Ovary (tissue), 9 donors: ENCODE measurements around the gene PAM. TPM values are rescaled to one million over a fixed set of nuclear protein-coding genes. Genes with fewer than 3 reads are reported as not detected.

Experiments used
- DNase-seq, 5 donors: peaks; one replicate each; pipeline ENCODE4 v3.0.0-alpha.2; 2019 to 2020
- H3K27ac ChIP-seq, 2 donors: fragments of 200-600 bp; one replicate each; pipeline versions ENCODE4 v1.5.1 to v1.8.0; 2019 to 2022
- H3K27me3 ChIP-seq: fragments of 200-600 bp; one replicate; pipeline ENCODE4 v1.8.0; 2022
- H3K36me3 ChIP-seq: fragments of 200-600 bp; sonication (generic); one replicate; pipeline ENCODE4 v1.5.1; 2019
- H3K4me1 ChIP-seq: one replicate; pipeline ENCODE4 v1.8.1; 2013; ENCODE audit warnings: mild to moderate bottlenecking, moderate library complexity; ENCODE audit not compliant: insufficient read depth
- H3K4me3 ChIP-seq: fragments of 200-600 bp; sonication (generic); one replicate; pipeline ENCODE4 v1.5.1; 2017
- H3K9me3 ChIP-seq, 2 donors: fragments of 200-600 bp in 1 of 2; sonication (generic) in 1 of 2; one replicate each; pipeline versions ENCODE4 v1.5.1 to v1.8.1; 2013 to 2019; ENCODE audit warnings: mild to moderate bottlenecking in 1 of 2, moderate library complexity in 1 of 2
- EP300 ChIP-seq: sonication (generic); formaldehyde crosslinking; IDR thresholded peaks from one replicate; pipeline ENCODE4 v1.6.1; 2017; ENCODE audit warnings: antibody characterized with exemption
- POLR2A ChIP-seq: fragments of 450-650 bp; IDR thresholded peaks from one replicate; pipeline ENCODE4 v1.6.1; 2017; ENCODE audit warnings: antibody characterized with exemption, mild to moderate bottlenecking, moderate library complexity
- WGBS, 3 donors: extraction: QIAGEN DNeasy Blood & Tissue Kit in 1 of 3; methylation state at CpG; one replicate each; pipeline versions ENCODE4 v1.1.5 to v1.1.7; 2013 to 2017; 5-methylcytosine and 5-hydroxymethylcytosine counted together
- intact Hi-C, 4 donors: fragments of 100-400 bp; cut with DNase I; formaldehyde crosslinking; loops; one replicate each; pipeline versions ENCODE4 v1.11.0 to v1.15.1; 2022 to 2023
- polyA plus RNA-seq, 2 donors: library from polyadenylated mRNA; stranded (reverse); fragments of 200-250 nt in 1 of 2; fragments of 350-450 nt in 1 of 2; fragmentation: Illumina TruSeq in 1 of 2; extraction: RNeasy Lipid Tissue Mini Kit (QIAGEN cat#74804) in 1 of 2; gene quantifications; one replicate each; pipeline ENCODE4 v1.2.3, GENCODE V29; 2013 to 2014
- total RNA-seq, 7 donors: library from RNA; depleted of rRNA in 2 of 7; stranded (reverse); fragments of >200 nt in 2 of 7; fragmentation: NEBNext Ultra II Directional in 3 of 7; extraction: Animal tissue kit (Norgen Biotek cat#: 25700) in 3 of 7; gene quantifications; one replicate each; pipeline versions ENCODE4 v1.1.0 to v1.2.4, GENCODE V29; 2016 to 2023
- TF ChIP-seq, protein P1 (sequence below), 3 donors: fragments of 450-650 bp in 2 of 3; fragments of 200-600 bp in 1 of 3; IDR thresholded peaks; one replicate each; pipeline versions ENCODE4 v1.5.1 to v1.8.0; 2016 to 2022; ENCODE audit warnings: antibody characterized with exemption in 3 of 3, mild to moderate bottlenecking in 1 of 3
- donor health status: DM: no; HTN: no; CAD: no; lungs with moderate emphysema.
- donor health status: DM: no; HTN: no; CAD: no.
- donor health status: Bipolar disorder and iron deficiency.
- donor health status: DM: yes; HTN: yes; CAD: no.
- donor health status: DM: no; HTN: no; CAD: no.
- donor health status: DM: yes; HTN: yes; CAD: no.

Gene PAM
- total and polyA plus RNA-seq, 9 donors: 124 to 431 (median 187) TPM

DNA sequence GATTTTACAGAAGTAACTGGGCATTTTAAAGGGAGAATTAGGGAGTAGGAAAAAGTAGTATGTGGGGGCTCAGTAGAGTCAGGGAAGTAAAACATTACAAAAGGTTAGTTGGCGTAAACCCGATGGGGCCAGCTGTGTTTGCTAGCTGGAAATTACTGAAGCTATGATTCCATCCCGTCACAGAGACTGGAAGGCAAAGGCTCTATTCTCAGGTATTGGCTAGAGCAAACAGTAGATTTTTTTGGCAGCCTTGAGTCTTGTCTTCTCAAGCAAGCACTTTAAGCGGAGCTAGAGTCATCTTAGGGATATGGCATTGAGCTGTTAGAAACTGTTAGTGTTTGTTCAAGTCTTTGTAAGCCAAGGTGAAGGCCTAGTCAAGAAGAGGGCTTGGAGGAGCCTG is 121.5 kb downstream of the PAM start:
- intact Hi-C loops: no loop called here
- DNase-seq: no peak

DNA sequence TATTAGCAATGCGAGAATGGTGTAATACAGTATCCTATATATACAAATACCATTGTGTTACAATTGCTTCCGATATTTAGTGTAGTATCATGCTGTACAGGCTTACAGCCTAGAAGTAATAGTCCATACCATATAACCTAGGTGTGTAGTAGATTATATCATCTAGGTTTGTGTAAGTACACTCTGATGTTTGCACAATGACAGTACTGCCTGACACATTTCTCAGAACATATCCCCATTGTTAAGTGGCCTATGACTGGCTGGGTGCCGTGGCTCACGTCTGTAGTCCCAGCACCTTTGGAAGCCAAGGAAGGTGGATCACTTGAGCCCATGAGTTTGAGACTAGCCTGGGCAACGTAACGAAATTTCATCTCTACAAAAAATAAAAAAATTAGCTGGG is 124.6 kb downstream of the PAM start:
- H3K27me3 ChIP-seq: no peaks in the 10 kb centered on the region
- no peak for DNase-seq
- WGBS, 3 donors: 97 to 98% (median 98%) methylated on average over 6 of the region's 6 CpGs
- H3K4me1 ChIP-seq: peaks cover 3% of the 10 kb centered on the region
- TF ChIP-seq POLR2A: no peak
- TF ChIP-seq, protein P1, sequence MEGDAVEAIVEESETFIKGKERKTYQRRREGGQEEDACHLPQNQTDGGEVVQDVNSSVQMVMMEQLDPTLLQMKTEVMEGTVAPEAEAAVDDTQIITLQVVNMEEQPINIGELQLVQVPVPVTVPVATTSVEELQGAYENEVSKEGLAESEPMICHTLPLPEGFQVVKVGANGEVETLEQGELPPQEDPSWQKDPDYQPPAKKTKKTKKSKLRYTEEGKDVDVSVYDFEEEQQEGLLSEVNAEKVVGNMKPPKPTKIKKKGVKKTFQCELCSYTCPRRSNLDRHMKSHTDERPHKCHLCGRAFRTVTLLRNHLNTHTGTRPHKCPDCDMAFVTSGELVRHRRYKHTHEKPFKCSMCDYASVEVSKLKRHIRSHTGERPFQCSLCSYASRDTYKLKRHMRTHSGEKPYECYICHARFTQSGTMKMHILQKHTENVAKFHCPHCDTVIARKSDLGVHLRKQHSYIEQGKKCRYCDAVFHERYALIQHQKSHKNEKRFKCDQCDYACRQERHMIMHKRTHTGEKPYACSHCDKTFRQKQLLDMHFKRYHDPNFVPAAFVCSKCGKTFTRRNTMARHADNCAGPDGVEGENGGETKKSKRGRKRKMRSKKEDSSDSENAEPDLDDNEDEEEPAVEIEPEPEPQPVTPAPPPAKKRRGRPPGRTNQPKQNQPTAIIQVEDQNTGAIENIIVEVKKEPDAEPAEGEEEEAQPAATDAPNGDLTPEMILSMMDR (IDR thresholded peaks at IDR 0.05): no peak
- no peak for TF ChIP-seq EP300
- no peaks in the 10 kb centered on the region for H3K9me3 ChIP-seq
- intact Hi-C loops: no loop called here
- no peak overlapping the region for H3K4me3 ChIP-seq
- H3K36me3 ChIP-seq: no peaks in the 10 kb centered on the region
- H3K27ac ChIP-seq: no peak overlapping the region

More for the DNA sequence above, 121.5 kb downstream of the PAM start:
- no peaks in the 10 kb centered on the region for H3K36me3 ChIP-seq
- no peaks in the 10 kb centered on the region for H3K9me3 ChIP-seq
- TF ChIP-seq, protein P1 (IDR thresholded peaks at IDR 0.05): no peak
- TF ChIP-seq POLR2A (no peak), EP300 (no peak)
- H3K4me1 ChIP-seq: peaks cover 3% of the 10 kb centered on the region
- H3K27me3 ChIP-seq: no peaks in the 10 kb centered on the region
- no peak overlapping the region for H3K27ac ChIP-seq
- 92 to 96% (median 94%) methylated on average over 4 of the region's 4 CpGs for WGBS, 3 donors
- H3K4me3 ChIP-seq: no peak overlapping the region

DNA sequence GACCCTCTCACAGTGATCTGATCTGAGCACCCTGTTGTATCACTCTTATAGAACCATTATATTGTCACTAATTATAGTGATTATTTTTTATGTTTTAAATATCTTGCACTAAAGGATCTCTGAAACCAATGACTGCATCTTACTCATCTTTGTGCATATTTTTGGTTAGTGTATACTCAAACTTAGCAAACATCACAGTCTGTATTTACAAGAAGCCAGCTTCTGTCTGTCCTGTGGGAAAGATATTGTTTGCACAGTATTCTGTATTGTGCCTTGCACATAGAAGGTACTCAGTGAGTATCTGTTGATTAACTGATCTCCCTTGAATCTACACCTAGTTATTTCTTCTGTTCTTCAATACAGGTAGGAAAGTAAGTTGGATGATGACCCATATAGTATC is 131.5 kb downstream of the PAM start:
- Histone ChIP-seq H3K27ac (no peak overlapping the region), H3K9me3 (no peaks in the 10 kb centered on the region), H3K27me3 (no peaks in the 10 kb centered on the region), H3K36me3 (no peaks in the 10 kb centered on the region), H3K4me3 (no peak overlapping the region), H3K4me1 (no peaks in the 10 kb centered on the region)
- TF ChIP-seq POLR2A (no peak), EP300 (no peak)
- TF ChIP-seq, protein P1 (IDR thresholded peaks at IDR 0.05): no peak
- intact Hi-C loops: no loop called here
- DNase-seq: no peak

DNA sequence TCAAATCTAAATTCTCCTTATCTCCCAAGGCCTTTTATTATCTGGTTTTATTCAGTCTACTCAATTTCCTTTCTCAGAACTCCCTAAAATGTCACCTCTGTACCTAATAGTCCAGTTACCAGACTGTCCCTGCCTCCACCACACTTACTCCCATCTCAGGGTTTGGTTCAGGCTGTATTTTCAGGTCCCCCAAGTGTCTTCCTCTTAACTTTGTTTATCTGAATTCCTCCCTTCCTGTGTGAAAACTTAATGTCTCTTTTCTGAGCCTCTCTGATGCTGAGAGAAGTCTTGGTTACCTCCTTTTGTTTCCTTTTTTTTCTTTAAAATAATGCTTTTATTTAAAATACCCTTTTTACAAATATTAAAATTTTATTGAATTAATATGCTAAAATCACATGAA is 133.4 kb downstream of the PAM start:
- H3K36me3 ChIP-seq: no peaks in the 10 kb centered on the region
- H3K9me3 ChIP-seq: no peaks in the 10 kb centered on the region
- intact Hi-C loops: no loop called here
- H3K27me3 ChIP-seq: no peaks in the 10 kb centered on the region
- TF ChIP-seq POLR2A: no peak
- TF ChIP-seq EP300: no peak
- TF ChIP-seq, protein P1 (IDR thresholded peaks at IDR 0.05): no peak
- no peak overlapping the region for H3K4me3 ChIP-seq
- no peak for DNase-seq
- no peaks in the 10 kb centered on the region for H3K4me1 ChIP-seq
- no peak overlapping the region for H3K27ac ChIP-seq

DNA sequence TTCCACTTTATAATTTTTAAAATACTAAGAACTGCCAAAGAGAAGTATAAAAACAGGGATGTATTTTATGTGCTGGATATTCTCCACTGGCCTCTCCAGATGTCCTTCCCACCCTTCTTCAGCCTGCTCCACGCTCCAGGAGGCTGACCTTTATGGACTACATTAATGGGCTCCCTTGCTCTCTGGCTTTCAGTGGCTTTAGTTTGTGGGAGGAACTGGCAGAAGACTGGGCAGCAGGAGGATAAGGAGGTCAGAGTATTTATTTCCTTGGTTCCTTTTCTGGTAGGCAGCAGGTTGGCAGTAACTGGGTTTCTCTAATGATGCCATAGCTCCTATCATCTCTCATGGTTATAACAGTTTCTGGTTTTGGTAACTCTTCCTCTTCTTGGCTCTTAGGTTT is 133.9 kb downstream of the PAM start:
- TF ChIP-seq EP300 (no peak), POLR2A (no peak)
- TF ChIP-seq, protein P1 (IDR thresholded peaks at IDR 0.05): no peak
- Histone ChIP-seq H3K9me3 (no peaks in the 10 kb centered on the region), H3K27ac (no peak overlapping the region), H3K27me3 (no peaks in the 10 kb centered on the region), H3K36me3 (no peaks in the 10 kb centered on the region), H3K4me3 (no peak overlapping the region), H3K4me1 (no peaks in the 10 kb centered on the region)
- intact Hi-C loops: no loop called here
- WGBS, 3 donors: 82 to 84% (median 83%) methylated on average over 1 of the region's 1 CpG
- DNase-seq: no peak
